HepG2 (cell line): ENCODE measurements around the gene SCNM1. TPM values are rescaled to one million over a fixed set of nuclear protein-coding genes. Genes with fewer than 3 reads are reported as not detected.

ENCODE experiments used
- ATAC-seq: fragments of 200-7000 bp; cut with Tn5 transposase; 3 replicates; pipeline ENCODE4 v1.9.1; 2020; ENCODE audit warnings: mild to moderate bottlenecking, moderate library complexity
- BruUV-seq: library from RNA; stranded (reverse); fragments of 400-500 nt; replicated peaks from 2 replicates; lab custom pipeline; 2021; lab: Mats Ljungman, UMichigan
- CTCF ChIA-PET: fragments of 300-600 bp; formaldehyde crosslinking; extraction: SDS; loops from one replicate; lab custom pipeline; 2021; ENCODE audit warnings: low total read pairs, inconsistent platforms, low intra/inter-chr PET ratio; lab: Yijun Ruan, JAX
- POLR2A ChIA-PET: fragments of 350-600 bp; sonication (Branson Sonifier 250); formaldehyde crosslinking; loops from one replicate; lab custom pipeline; 2020; ENCODE audit warnings: antibody characterized with exemption, inconsistent platforms; lab: Yijun Ruan, JAX
- DNase-seq: peaks from one replicate; pipeline ENCODE4 v3.0.0-alpha.2; 2015; ENCODE audit warnings: low spot score
- FAIRE-seq: peaks from 3 replicates; lab custom pipeline; 2011; peaks lifted over from hg19 to GRCh38; lab: Jason Lieb, UNC
- H2AFZ ChIP-seq: one replicate; pipeline ENCODE4 v1.6.1; 2011; ENCODE audit warnings: low read length, inconsistent platforms
- H3K27ac ChIP-seq: fragments of 300-600 bp; 3 replicates; pipeline ENCODE4 v1.8.0; 2011; ENCODE audit warnings: mixed run types, mild to moderate bottlenecking, mixed read lengths, low read length, inconsistent platforms; ENCODE audit not compliant: insufficient read depth; ENCODE audit errors: extremely low read length
- H3K27me3 ChIP-seq, 2 experiments: fragments of 200-600 bp in 1 of 2; 2 replicates in 1 of 2; 3 replicates in 1 of 2; pipeline versions ENCODE4 v1.6.0 to v1.8.0; 2011; ENCODE audit warnings: low read length in 2 of 2, mild to moderate bottlenecking in 2 of 2, moderate library complexity in 2 of 2, inconsistent platforms in 1 of 2; ENCODE audit not compliant: insufficient read depth in 2 of 2, control insufficient read depth in 1 of 2
- H3K36me3 ChIP-seq, 2 experiments: fragments of 200-600 bp in 1 of 2; replicated peaks in 1 of 2; 2 replicates in 1 of 2; 3 replicates in 1 of 2; pipeline versions ENCODE4 v1.5.1 to v1.8.0; 2011; ENCODE audit warnings: low read length in 2 of 2, inconsistent platforms in 1 of 2; ENCODE audit not compliant: insufficient read depth in 2 of 2, control insufficient read depth in 1 of 2
- H3K4me1 ChIP-seq: 2 replicates; pipeline ENCODE4 v1.5.1; 2012; ENCODE audit warnings: low read length, inconsistent platforms; ENCODE audit not compliant: insufficient read depth
- H3K4me2 ChIP-seq: 2 replicates; pipeline ENCODE4 v1.6.0; 2011; ENCODE audit warnings: low read depth, low read length, inconsistent platforms
- H3K4me3 ChIP-seq, 3 experiments: fragments of 200-600 bp in 1 of 3; sonication (generic), shearing (Covaris generic) in 1 of 3; replicated peaks in 1 of 3; 2 replicates each; pipeline ENCODE4 v1.5.1; 2011 to 2016; ENCODE audit warnings: low read length in 3 of 3, inconsistent platforms in 2 of 3, low read depth in 2 of 3, mild to moderate bottlenecking in 2 of 3, control low read depth in 1 of 3, mixed read lengths in 1 of 3; ENCODE audit not compliant: insufficient read depth in 1 of 3
- H3K79me2 ChIP-seq: one replicate; pipeline ENCODE4 v1.6.1; 2011; ENCODE audit warnings: low read length, inconsistent platforms; ENCODE audit not compliant: insufficient read depth
- H3K9ac ChIP-seq: 2 replicates; pipeline ENCODE4 v1.6.0; 2011; ENCODE audit warnings: mild to moderate bottlenecking, low read depth, low read length, inconsistent platforms; ENCODE audit not compliant: insufficient read depth
- H3K9me3 ChIP-seq: 2 replicates; pipeline ENCODE4 v1.5.1; 2012; ENCODE audit warnings: mild to moderate bottlenecking, low read length
- H4K20me1 ChIP-seq: 2 replicates; pipeline ENCODE4 v1.6.0; 2011; ENCODE audit warnings: inconsistent platforms, mild to moderate bottlenecking, low read length, moderate library complexity; ENCODE audit not compliant: insufficient read depth
- ARNT ChIP-seq: fragments of 450-650 bp; IDR thresholded peaks from 2 replicates; pipeline ENCODE4 v1.6.1; 2017
- ATRX ChIP-seq: sonication (generic); formaldehyde crosslinking; IDR thresholded peaks from 2 replicates; pipeline ENCODE4 v1.4.0; 2020; ENCODE audit warnings: missing genetic modification reagents, borderline replicate concordance
- FOXA1 ChIP-seq, 2 experiments: fragments of 450-650 bp in 1 of 2; sonication (generic) in 1 of 2; formaldehyde crosslinking in 1 of 2; IDR thresholded peaks; 2 replicates each; pipeline versions ENCODE4 v1.4.0 to v1.6.1; 2016 to 2020; ENCODE audit warnings: missing genetic modification reagents in 1 of 2
- GTF2F1 ChIP-seq: fragments of 150-350 bp; IDR thresholded peaks from 2 replicates; pipeline ENCODE4 v1.6.1; 2014; ENCODE audit warnings: low read length
- KDM4B ChIP-seq: sonication (generic); formaldehyde crosslinking; IDR thresholded peaks from 2 replicates; pipeline ENCODE4 v1.4.0; 2020; ENCODE audit warnings: missing genetic modification reagents
- KLF16 ChIP-seq, 2 experiments: sonication (generic) in 1 of 2; formaldehyde crosslinking in 1 of 2; IDR thresholded peaks; 2 replicates each; pipeline versions ENCODE4 v1.6.1 to v1.8.0; 2016 to 2023; ENCODE audit warnings: missing genetic modification reagents in 2 of 2, missing compliant biosample characterization in 1 of 2
- MBD4 ChIP-seq: IDR thresholded peaks from 2 replicates; pipeline ENCODE4 v1.6.1; 2012; ENCODE audit warnings: low read length, inconsistent platforms, borderline replicate concordance
- MLLT10 ChIP-seq: sonication (generic); formaldehyde crosslinking; IDR thresholded peaks from 2 replicates; pipeline ENCODE4 v1.4.0; 2020; ENCODE audit warnings: missing genetic modification reagents
- NCOA2 ChIP-seq: sonication (generic); formaldehyde crosslinking; IDR thresholded peaks from 2 replicates; pipeline ENCODE4 v1.8.0; 2022; ENCODE audit warnings: inconsistent platforms
- RBAK ChIP-seq: sonication (generic); formaldehyde crosslinking; IDR thresholded peaks from 2 replicates; pipeline ENCODE4 v1.5.1; 2020; ENCODE audit warnings: mild to moderate bottlenecking, missing genetic modification reagents
- SALL1 ChIP-seq: sonication (generic); formaldehyde crosslinking; IDR thresholded peaks from 2 replicates; pipeline ENCODE4 v1.8.0; 2022; ENCODE audit warnings: mild to moderate bottlenecking, missing genetic modification reagents
- SNAPC2 ChIP-seq: sonication (generic); formaldehyde crosslinking; IDR thresholded peaks from 2 replicates; pipeline ENCODE4 v1.8.1; 2022; ENCODE audit warnings: mild to moderate bottlenecking, missing genetic modification reagents
- SSRP1 ChIP-seq: IDR thresholded peaks from 2 replicates; pipeline ENCODE4 v1.6.1; 2016; ENCODE audit warnings: control low read depth
- ZBTB20 ChIP-seq: sonication (generic); formaldehyde crosslinking; IDR thresholded peaks from 2 replicates; pipeline ENCODE4 v1.8.1; 2023; ENCODE audit warnings: missing genetic modification reagents, low read depth, mild to moderate bottlenecking, borderline replicate concordance
- ZFX ChIP-seq: sonication (generic); formaldehyde crosslinking; IDR thresholded peaks from 2 replicates; pipeline ENCODE4 v1.4.0; 2020; ENCODE audit warnings: mild to moderate bottlenecking, low read depth, missing genetic modification reagents, moderate library complexity
- ZGPAT ChIP-seq: IDR thresholded peaks from 2 replicates; pipeline ENCODE4 v1.6.1; 2016; ENCODE audit warnings: mild to moderate bottlenecking
- ZIK1 ChIP-seq: sonication (generic); formaldehyde crosslinking; IDR thresholded peaks from 2 replicates; pipeline ENCODE4 v1.5.0; 2020; ENCODE audit warnings: mild to moderate bottlenecking, low read depth, missing genetic modification reagents, borderline replicate concordance
- ZNF331 ChIP-seq: sonication (generic); formaldehyde crosslinking; IDR thresholded peaks from 2 replicates; pipeline ENCODE4 v1.4.0; 2020; ENCODE audit warnings: missing genetic modification reagents
- ZNF337 ChIP-seq: sonication (generic); formaldehyde crosslinking; IDR thresholded peaks from 2 replicates; pipeline ENCODE4 v1.5.1; 2020; ENCODE audit warnings: missing genetic modification reagents, low read depth, mild to moderate bottlenecking, borderline replicate concordance
- ZNF564 ChIP-seq: sonication (generic); formaldehyde crosslinking; IDR thresholded peaks from 2 replicates; pipeline ENCODE4 v1.8.1; 2023; ENCODE audit warnings: mild to moderate bottlenecking, missing genetic modification reagents
- ZNF674 ChIP-seq: sonication (generic); formaldehyde crosslinking; IDR thresholded peaks from 2 replicates; pipeline ENCODE4 v1.5.0; 2020; ENCODE audit warnings: low read depth, mild to moderate bottlenecking, missing genetic modification reagents
- ZNF749 ChIP-seq: sonication (generic); formaldehyde crosslinking; IDR thresholded peaks from 2 replicates; pipeline ENCODE4 v1.8.0; 2022; ENCODE audit warnings: mild to moderate bottlenecking, missing genetic modification reagents, moderate library complexity, borderline replicate concordance
- ZNF775 ChIP-seq: sonication (generic); formaldehyde crosslinking; IDR thresholded peaks from 2 replicates; pipeline ENCODE4 v1.4.0; 2020; ENCODE audit warnings: missing genetic modification reagents, mild to moderate bottlenecking, moderate library complexity, borderline replicate concordance
- ZSCAN21 ChIP-seq: sonication (generic); formaldehyde crosslinking; IDR thresholded peaks from 2 replicates; pipeline ENCODE4 v1.8.0; 2022; ENCODE audit warnings: mild to moderate bottlenecking, missing genetic modification reagents, moderate library complexity, borderline replicate concordance
- WGBS: methylation state at CpG from one replicate; pipeline ENCODE4 v1.1.6; 2017; ENCODE audit warnings: low lambda C conversion rate; 5-methylcytosine and 5-hydroxymethylcytosine counted together
- in situ Hi-C: cut with HindIII; loops from 2 replicates; pipeline ENCODE4 v1.10.0; 2017; ENCODE audit warnings: low pct_unique_long_range_greater_than_20kb; ENCODE audit not compliant: extremely low pct_ligation_motif_present
- intact Hi-C: fragments of 100-400 bp; cut with micrococcal nuclease; formaldehyde crosslinking; loops from one replicate; pipeline ENCODE4 v1.10.0; 2022; ENCODE audit not compliant: unreplicated experiment
- polyA plus RNA-seq, 8 experiments: library from polyadenylated mRNA; depleted of rRNA in 3 of 8; stranded (reverse) in 7 of 8; unstranded in 1 of 8; fragments of >200 nt; fragmentation: Illumina TruSeq in 4 of 8; extraction: Trizol in 4 of 8; gene quantifications; 2 replicates each; pipeline versions ENCODE4 v1.2.1 to v1.2.3, GENCODE V29; 2011 to 2016; ENCODE audit warnings: low read depth in 4 of 8, missing spikeins in 1 of 8, mixed read lengths in 1 of 8; ENCODE audit not compliant: insufficient read depth in 1 of 8
- total RNA-seq, 5 experiments: library from RNA; depleted of rRNA; stranded (reverse); fragments of >200 nt; fragmentation: Illumina TruSeq; extraction: Trizol; gene quantifications; 2 replicates each; pipeline ENCODE4 v1.2.3, GENCODE V29; 2016; ENCODE audit warnings: low read depth in 1 of 5

Gene SCNM1
- total and polyA plus RNA-seq, 2 of the 13 experiments (the other 11 are each of a cell fraction or from before 2014, with no cell fraction given) = 16.3 to 31.5 TPM

DNA sequence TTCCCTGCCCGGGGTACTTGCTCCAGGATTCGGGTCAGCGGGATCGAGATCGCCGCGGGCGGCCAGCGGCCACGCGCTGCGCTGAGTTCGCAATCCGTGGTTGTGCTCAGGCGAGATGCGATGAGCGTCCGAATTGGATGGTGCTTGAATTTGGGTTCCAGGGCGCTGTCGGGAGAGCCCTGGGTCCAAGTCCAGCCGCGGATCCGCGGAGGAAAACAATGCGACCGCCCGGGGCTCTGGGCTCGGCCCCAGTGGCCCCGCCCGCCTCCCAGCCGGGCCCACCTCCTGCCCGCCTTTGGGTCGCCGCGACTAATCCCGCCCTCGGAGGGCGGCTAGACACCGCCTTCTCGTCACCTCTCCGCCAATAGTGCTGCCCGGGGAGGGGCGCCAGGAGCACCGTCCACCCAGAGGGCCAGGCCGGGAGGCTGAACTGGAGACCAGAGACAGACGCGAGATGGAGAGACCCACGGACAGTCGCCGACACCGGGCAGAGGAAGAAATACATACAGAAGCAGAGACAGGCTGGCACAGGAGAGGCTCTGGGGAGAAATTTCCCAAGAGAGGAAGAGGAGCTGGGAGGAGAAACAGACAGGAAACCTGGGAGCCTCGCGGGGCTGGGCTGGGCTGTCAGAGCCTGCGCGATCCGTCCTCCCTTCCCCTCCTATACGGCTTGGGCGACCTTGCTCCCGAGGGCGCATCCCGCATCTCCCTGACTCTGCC, 19.4 kb upstream of the SCNM1 start, which contains the start of gene SEMA6C (continued):
- TF ChIP-seq ATRX (CRISPR knock-in tag) (no peak), KDM4B (CRISPR knock-in tag) (no peak; the same call in 1 of the 2 replicates), MLLT10 (CRISPR knock-in tag) (no peak), ZNF674 (peak; percentile 61; the same call in 1 of the 2 replicates), ZSCAN21 (no peak; the same call in 1 of the 2 replicates), ZNF564 (CRISPR knock-in tag) (no peak), ZNF749 (CRISPR knock-in tag) (no peak), MBD4 (no peak), SNAPC2 (CRISPR knock-in tag) (no peak), ARNT (no peak), ZNF331 (no peak)
- TF ChIP-seq, all 625 proteins: peak for 175

- no peak for FAIRE-seq
- H3K36me3 ChIP-seq = no peaks in the 10 kb centered on the region
- POLR2A ChIA-PET = interaction anchor here (0.5 kb wide), 1 partner anchor 109 kb away, joined by 3 read pairs; no protein-coding TSS in a partner anchor
- TF ChIP-seq KLF16 (CRISPR knock-in tag; IDR thresholded peaks at IDR 0.05) = peak in 1 of 2 experiments; percentile 43; a peak in 1 of 4 replicates
- TF ChIP-seq GTF2F1 = no peak
- peak; percentile 14; the same call in 1 of the 2 replicates for TF ChIP-seq ZFX (CRISPR knock-in tag)
- TF ChIP-seq RBAK (CRISPR knock-in tag) = 0 out of 2 replicates have a peak, but pooled peaks have one; percentile 13
- TF ChIP-seq ZIK1 (CRISPR knock-in tag) = no peak
- TF ChIP-seq ZNF337 (CRISPR knock-in tag) = 0 out of 2 replicates have a peak, but pooled peaks have one; percentile 20
- TF ChIP-seq ZGPAT (CRISPR knock-in tag) = no peak
- 0 out of 2 replicates have a peak, but pooled peaks have one; percentile 31 for TF ChIP-seq ZNF775
- 0 out of 2 replicates have a peak, but pooled peaks have one; percentile 6 for TF ChIP-seq ZBTB20
- peak; percentile 4; the same call in 1 of the 2 replicates for TF ChIP-seq SALL1 (CRISPR knock-in tag)
- TF ChIP-seq FOXA1 (IDR thresholded peaks at IDR 0.05) = no peak
- TF ChIP-seq FOXA1 (CRISPR knock-in tag; IDR thresholded peaks at IDR 0.05) = no peak
- TF ChIP-seq SSRP1 = peak; percentile 37; the same call in 1 of the 2 replicates
- TF ChIP-seq NCOA2 (CRISPR knock-in tag) = 0 out of 2 replicates have a peak, but pooled peaks have one; percentile 3
These were observed 18.8 kb upstream of the SCNM1 start for GRCh38 chr1:151147132-151147503.

More at GRCh38 chr1:151147132-151147503, 18.8 kb upstream of the SCNM1 start:
- H3K9me3 ChIP-seq = no peaks in the 10 kb centered on the region
- H3K9ac ChIP-seq = peak overlapping the region; percentile 56; the same call in 1 of the 2 replicates
- H3K4me1 ChIP-seq = peaks cover 33% of the 10 kb centered on the region
- ATAC-seq = peak; percentile 2; the same call in 2 of the 3 replicates
- H3K27me3 ChIP-seq = no peaks in the 10 kb centered on the region
- in situ Hi-C loops = no loop called here
- WGBS = 0% methylated on average over 5 of the region's 7 CpGs
- peak overlapping the region; percentile 95 for H3K4me2 ChIP-seq
- no peak for DNase-seq
- TSS peak; percentile 89 for BruUV-seq
- peak overlapping the region; percentile 46 for H2AFZ ChIP-seq
- H3K27ac ChIP-seq = peak overlapping the region; percentile 55
- peak overlapping the region; percentile 68 to 77 (median 73) for H3K4me3 ChIP-seq
- intact Hi-C loops = loop anchor here (5.0 kb wide), 1 partner anchor 135 kb away; no protein-coding TSS in a partner anchor
- CTCF ChIA-PET = no interaction called here
- no peaks in the 10 kb centered on the region for H3K79me2 ChIP-seq
- no peaks in the 10 kb centered on the region for H4K20me1 ChIP-seq
